22Rv1 (cell line): ENCODE results near the gene PTPN13.

Experiments
- H3K27ac ChIP-seq: fragments of 450-650 bp; 2 replicates; pipeline ENCODE4 v1.5.1; 2017
- ZFX ChIP-seq: fragments of 450-650 bp; IDR thresholded peaks from 2 replicates; pipeline ENCODE4 v1.6.1; 2017; ENCODE audit warnings: antibody characterized with exemption, borderline replicate concordance
- TF ChIP-seq, protein P1 (sequence below): fragments of 450-650 bp; IDR thresholded peaks from 2 replicates; pipeline ENCODE4 v1.5.1; 2017; ENCODE audit warnings: mild to moderate bottlenecking

The PTPN13 gene

DNA sequence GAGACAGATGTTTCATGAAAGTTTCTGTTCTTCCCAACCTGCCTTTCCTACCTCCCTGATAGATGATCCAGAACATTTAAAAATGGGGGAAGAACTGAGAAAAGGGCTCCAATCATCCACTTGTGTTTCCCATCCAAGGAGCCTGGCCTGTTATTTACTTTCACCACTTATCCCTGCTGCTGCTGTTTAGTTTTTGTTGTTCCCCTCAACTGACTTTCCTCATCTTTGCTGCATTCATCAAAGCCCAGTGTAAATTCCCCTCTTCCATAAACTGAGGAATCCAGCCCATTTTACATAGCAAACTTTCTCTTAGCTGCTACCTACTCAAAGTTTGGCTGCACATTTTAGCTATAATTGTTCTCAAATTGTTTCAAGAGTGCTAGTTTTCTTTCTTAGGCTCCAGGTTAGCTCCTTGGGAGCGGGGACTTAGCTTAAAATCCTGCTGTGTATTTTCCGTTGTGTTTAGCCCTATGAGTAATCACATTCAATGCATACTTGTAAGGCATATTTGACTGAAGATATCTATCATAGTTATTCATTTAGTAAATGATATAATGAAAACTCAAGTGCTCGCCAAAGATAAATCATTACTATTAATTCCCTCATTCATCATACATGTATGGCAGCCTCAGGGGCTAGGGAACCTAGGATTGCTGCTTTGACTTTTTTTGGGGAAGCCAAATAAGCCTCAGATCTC is 1.4 kb upstream of the PTPN13 start:
- TF ChIP-seq ZFX, result no peak
- TF ChIP-seq, protein P1, sequence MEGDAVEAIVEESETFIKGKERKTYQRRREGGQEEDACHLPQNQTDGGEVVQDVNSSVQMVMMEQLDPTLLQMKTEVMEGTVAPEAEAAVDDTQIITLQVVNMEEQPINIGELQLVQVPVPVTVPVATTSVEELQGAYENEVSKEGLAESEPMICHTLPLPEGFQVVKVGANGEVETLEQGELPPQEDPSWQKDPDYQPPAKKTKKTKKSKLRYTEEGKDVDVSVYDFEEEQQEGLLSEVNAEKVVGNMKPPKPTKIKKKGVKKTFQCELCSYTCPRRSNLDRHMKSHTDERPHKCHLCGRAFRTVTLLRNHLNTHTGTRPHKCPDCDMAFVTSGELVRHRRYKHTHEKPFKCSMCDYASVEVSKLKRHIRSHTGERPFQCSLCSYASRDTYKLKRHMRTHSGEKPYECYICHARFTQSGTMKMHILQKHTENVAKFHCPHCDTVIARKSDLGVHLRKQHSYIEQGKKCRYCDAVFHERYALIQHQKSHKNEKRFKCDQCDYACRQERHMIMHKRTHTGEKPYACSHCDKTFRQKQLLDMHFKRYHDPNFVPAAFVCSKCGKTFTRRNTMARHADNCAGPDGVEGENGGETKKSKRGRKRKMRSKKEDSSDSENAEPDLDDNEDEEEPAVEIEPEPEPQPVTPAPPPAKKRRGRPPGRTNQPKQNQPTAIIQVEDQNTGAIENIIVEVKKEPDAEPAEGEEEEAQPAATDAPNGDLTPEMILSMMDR, result no peak
- H3K27ac ChIP-seq, result no peak overlapping the region

DNA sequence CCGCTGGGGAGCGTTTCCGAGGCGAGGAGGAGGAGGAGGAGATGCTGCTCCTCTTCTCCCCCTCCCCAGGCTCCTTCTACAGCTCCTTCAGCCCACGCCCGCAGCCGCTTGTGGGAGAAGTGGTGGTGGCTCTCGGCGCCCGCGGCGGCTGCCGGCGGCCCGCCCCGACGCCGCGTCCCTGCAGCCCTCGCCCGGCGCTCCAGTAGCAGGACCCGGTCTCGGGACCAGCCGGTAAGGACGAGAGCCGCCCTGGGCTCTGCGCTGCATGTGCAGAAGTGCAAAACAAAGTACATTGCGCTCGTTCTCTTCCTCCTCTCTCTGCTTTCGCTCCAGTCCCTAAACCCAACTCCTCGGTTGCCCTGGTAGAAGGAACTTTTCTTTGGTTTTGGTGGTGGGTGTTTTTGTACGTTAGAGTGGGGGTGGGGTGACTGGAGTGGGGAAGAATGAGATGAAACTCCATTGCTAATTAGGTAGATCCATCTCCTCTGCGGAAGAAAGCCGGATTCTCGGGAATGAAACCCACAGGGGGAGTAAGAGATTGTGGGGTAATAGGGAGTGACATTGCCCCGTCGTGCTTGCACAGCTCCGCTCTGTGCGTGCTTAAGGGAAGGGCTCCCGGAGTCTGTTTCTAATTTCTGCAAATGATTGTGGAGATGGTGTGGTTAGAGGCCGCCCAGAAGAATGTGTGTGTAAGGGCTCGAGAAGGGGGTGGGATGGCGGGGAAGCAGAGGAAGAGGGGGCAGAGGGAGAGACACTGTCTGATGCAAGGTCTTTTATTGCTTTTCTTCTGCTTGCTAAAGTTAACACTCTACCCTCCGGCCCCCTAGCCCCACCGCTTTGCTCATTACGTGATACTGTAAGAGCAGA is 677 bp downstream of the PTPN13 start:
- H3K27ac ChIP-seq, result peak overlapping the region; percentile 65
- TF ChIP-seq ZFX, result no peak
- TF ChIP-seq, protein P1, result no peak

DNA sequence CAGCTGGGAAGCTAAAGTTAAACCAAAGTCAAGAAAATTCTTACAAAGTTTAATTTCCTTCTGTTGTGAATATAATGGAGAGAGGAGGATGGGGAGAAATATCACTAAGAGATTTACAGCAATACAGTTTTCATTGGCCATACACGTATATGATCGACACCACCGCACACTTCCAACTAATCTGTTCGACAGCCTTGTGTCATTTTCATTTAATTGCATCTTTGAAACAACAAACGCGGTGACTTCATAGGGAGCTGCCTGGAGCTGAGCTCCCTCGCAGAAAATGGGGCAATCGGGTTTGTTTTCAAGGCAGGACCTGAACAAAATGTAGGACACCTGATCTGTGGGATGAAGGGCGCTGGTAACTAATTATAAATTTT is 1.3 kb downstream of the PTPN13 start:
- no peak overlapping the region for H3K27ac ChIP-seq
- TF ChIP-seq, protein P1, result no peak
- TF ChIP-seq ZFX, result no peak

DNA sequence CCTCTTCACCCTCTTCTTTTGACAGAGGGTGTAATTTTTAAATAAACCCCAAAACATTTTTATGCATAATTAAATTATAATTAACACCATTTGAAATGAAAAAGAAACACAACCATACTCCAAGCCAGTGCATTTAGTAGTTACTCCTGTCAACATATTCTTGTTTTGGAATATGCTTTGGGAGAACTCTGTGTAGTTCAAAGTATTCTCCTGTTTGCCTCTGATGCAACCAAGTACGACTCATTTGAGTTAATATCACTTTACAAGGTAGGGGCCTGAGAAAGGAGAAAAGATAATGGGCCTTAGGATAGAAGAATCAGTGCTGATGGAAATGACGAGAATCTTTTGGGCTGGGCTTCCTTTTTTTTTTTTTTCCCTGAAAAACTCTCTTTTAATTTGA is 2.7 kb downstream of the PTPN13 start:
- no peak overlapping the region for H3K27ac ChIP-seq
- TF ChIP-seq ZFX, result no peak
- TF ChIP-seq, protein P1, result no peak

DNA sequence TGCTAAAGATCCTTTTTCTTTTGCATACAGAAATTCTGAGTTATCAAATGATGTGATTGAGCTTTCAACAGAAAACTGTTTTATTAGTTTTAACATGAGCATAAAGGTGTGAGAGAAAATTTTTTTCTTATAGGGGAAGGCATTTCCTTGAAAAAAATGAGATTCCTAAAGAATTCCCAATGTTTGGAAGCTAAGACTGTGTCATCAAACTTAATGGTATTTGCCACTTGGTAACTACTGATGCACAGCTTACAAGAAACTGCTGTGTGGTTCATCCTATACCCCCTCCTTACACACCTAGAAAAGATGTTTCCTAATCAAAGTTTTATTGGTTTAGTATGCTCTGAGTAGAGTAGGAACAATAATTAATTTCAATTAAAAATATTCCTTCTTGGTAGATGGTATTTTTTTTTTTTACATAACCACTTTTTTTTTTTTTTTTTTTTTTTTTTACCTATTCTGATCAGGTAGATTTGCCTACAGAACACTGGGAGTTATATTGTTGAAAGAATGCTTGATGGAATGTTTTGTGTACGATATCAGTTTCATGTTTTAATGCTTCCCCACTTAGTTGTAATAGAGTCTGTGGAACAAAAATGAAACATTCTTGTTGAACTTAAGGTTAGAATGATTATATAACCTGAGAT is 6.0 kb downstream of the PTPN13 start:
- TF ChIP-seq ZFX, result no peak
- TF ChIP-seq, protein P1, result no peak

DNA sequence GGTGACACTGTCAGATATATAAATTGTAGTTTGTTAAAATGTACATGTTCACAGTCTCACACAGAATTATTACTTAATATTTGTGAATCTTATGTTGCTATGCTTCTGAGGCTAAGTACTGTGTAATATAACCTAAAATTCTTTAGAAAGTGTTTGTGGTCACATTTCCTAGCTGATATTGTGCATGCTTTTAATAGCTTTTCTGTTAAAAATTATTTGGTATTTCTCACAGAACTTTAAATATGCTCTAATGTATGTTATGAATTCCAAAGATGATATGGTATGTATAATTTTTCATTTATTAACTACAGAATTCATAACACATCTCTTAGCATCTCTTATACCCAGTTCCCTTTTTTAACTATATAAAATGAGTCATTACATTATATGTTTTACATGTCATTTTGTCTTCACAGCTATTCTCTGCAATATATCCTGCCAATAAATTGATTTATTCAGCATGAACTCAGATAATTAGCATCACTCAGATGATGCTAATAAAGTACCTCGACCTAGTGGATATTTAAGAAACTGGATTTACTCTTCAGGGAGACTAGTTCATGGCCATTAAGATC is 9.3 kb downstream of the PTPN13 start:
- no peak overlapping the region for H3K27ac ChIP-seq
- TF ChIP-seq, protein P1, result no peak
- TF ChIP-seq ZFX, result no peak

More for the DNA sequence above, 6.0 kb downstream of the PTPN13 start:
- no peak overlapping the region for H3K27ac ChIP-seq
